Lung (tissue), 12 donors: ENCODE results near the gene RRP1. TPM values are rescaled to one million over a fixed set of nuclear protein-coding genes. Genes with fewer than 3 reads are reported as not detected.

ENCODE experiments used
- ATAC-seq: fragments of 200-7000 bp; cut with Tn5 transposase; one replicate; pipeline ENCODE4 v1.9.1; 2020; ENCODE audit warnings: moderate number of reproducible peaks; ENCODE audit not compliant: insufficient read depth, low FRiP score
- DNase-seq, 3 donors: peaks; one replicate each; pipeline ENCODE4 v3.0.0-alpha.2; 2013 to 2017
- H3K27ac ChIP-seq, 2 donors: one replicate each; pipeline ENCODE4 v1.5.1; 2013; ENCODE audit warnings: mild to moderate bottlenecking in 2 of 2, moderate library complexity in 2 of 2, control low read depth in 1 of 2, inconsistent platforms in 1 of 2, low read depth in 1 of 2, low read length in 1 of 2
- H3K27me3 ChIP-seq, 3 donors: one replicate each; pipeline ENCODE4 v1.5.1; 2013; ENCODE audit warnings: low read length in 2 of 3; ENCODE audit not compliant: control insufficient read depth in 3 of 3, insufficient read depth in 3 of 3
- H3K36me3 ChIP-seq, 4 donors: one replicate each; pipeline ENCODE4 v1.5.1; 2013; ENCODE audit warnings: low read length in 4 of 4, mild to moderate bottlenecking in 1 of 4, moderate library complexity in 1 of 4; ENCODE audit not compliant: control insufficient read depth in 4 of 4, insufficient read depth in 4 of 4
- H3K4me1 ChIP-seq, 5 donors: one replicate each; pipeline ENCODE4 v1.5.1; 2013; ENCODE audit warnings: low read length in 5 of 5, mild to moderate bottlenecking in 2 of 5, moderate library complexity in 1 of 5; ENCODE audit not compliant: control insufficient read depth in 5 of 5, insufficient read depth in 5 of 5
- H3K4me3 ChIP-seq: one replicate; pipeline ENCODE4 v1.5.1; 2013; ENCODE audit warnings: mild to moderate bottlenecking, control low read depth, moderate library complexity
- H3K9ac ChIP-seq, 2 donors: one replicate each; pipeline ENCODE4 v1.5.1; 2013; ENCODE audit warnings: low read length in 2 of 2, control low read depth in 1 of 2; ENCODE audit not compliant: insufficient read depth in 1 of 2
- H3K9me3 ChIP-seq, 4 donors: one replicate each; pipeline ENCODE4 v1.5.1; 2013; ENCODE audit warnings: low read length in 3 of 4, mild to moderate bottlenecking in 1 of 4, moderate library complexity in 1 of 4; ENCODE audit not compliant: control insufficient read depth in 4 of 4, insufficient read depth in 3 of 4
- CTCF ChIP-seq: IDR thresholded peaks from 2 replicates; pipeline ENCODE4 v1.5.1; 2012; ENCODE audit warnings: mild to moderate bottlenecking; ENCODE audit errors: control extremely low read depth, extremely low read depth
- WGBS, 2 donors: extraction: QIAGEN DNeasy Blood & Tissue Kit; methylation state at CpG; one replicate each; pipeline ENCODE4 v1.1.7; 2013; 5-methylcytosine and 5-hydroxymethylcytosine counted together
- polyA plus RNA-seq, 2 donors: library from polyadenylated mRNA; stranded (reverse); fragments of 200-250 nt; gene quantifications; one replicate each; pipeline ENCODE4 v1.2.1, GENCODE V29; 2013
- total RNA-seq, 2 donors: library from RNA; depleted of rRNA in 1 of 2; stranded (reverse); fragments of >200 nt in 1 of 2; gene quantifications; one replicate each; pipeline ENCODE4 v1.2.1, GENCODE V29; 2014 to 2021
- donor health status: control.
- donor health status: control.
- donor health status: Bipolar disorder and iron deficiency.
- donor health status: healthy.
- donor health status: DM: yes; HTN: yes; CAD: no.

Gene RRP1
- total and polyA plus RNA-seq, 4 donors, result 15.8 to 26.7 (median 19.5) TPM

GRCh38 chr21:43778469-43779335, 10.7 kb upstream of the RRP1 start:
- no peak overlapping the region for H3K9ac ChIP-seq
- H3K27me3 ChIP-seq, result no peaks in the 10 kb centered on the region
- H3K27ac ChIP-seq, result peak overlapping the region in 1 of 2 donors; percentile 48
- no peak for TF ChIP-seq CTCF
- H3K4me1 ChIP-seq, result peaks cover 0 to 11% (median 7%) of the 10 kb centered on the region in 5 donors
- 62 to 63% methylated on average over 20 of the region's 20 CpGs for WGBS, 2 donors
- ATAC-seq, result no peak
- H3K4me3 ChIP-seq, result no peak overlapping the region
- no peaks in the 10 kb centered on the region for H3K9me3 ChIP-seq
- peak in 1 of 3 donors; percentile 29 for DNase-seq
- peaks cover 0 to 6% (median under 1%) of the 10 kb centered on the region in 4 donors for H3K36me3 ChIP-seq

- ATAC-seq (no peak), DNase-seq (no peak)
- H3K36me3 ChIP-seq, result no peaks in the 10 kb centered on the region
- no peak overlapping the region for H3K27ac ChIP-seq
- WGBS, 2 donors, result 83 to 86% methylated on average over 5 of the region's 5 CpGs
- H3K9me3 ChIP-seq, result no peaks in the 10 kb centered on the region
- no peak overlapping the region for H3K9ac ChIP-seq
- TF ChIP-seq CTCF, result no peak
- peaks cover 0 to 9% (median 2%) of the 10 kb centered on the region in 5 donors for H3K4me1 ChIP-seq
- H3K4me3 ChIP-seq, result no peak overlapping the region
- H3K27me3 ChIP-seq, result no peaks in the 10 kb centered on the region
These were observed 9.7 kb upstream of the RRP1 start for GRCh38 chr21:43779660-43780059.

- Histone ChIP-seq H3K4me1 (peaks cover 0 to 6% (median 0%) of the 10 kb centered on the region in 5 donors), H3K36me3 (no peaks in the 10 kb centered on the region), H3K27me3 (no peaks in the 10 kb centered on the region), H3K9me3 (no peaks in the 10 kb centered on the region), H3K9ac (no peak overlapping the region), H3K4me3 (no peak overlapping the region), H3K27ac (peak overlapping the region in 1 of 2 donors; percentile 81)
- 82 to 87% methylated on average over 6 of the region's 6 CpGs for WGBS, 2 donors
- TF ChIP-seq CTCF, result no peak
- no peak for DNase-seq
- no peak for ATAC-seq
These were observed 7.5 kb upstream of the RRP1 start for GRCh38 chr21:43781846-43782245.
